ENCODE measurements around the gene HDAC9.

DNA sequence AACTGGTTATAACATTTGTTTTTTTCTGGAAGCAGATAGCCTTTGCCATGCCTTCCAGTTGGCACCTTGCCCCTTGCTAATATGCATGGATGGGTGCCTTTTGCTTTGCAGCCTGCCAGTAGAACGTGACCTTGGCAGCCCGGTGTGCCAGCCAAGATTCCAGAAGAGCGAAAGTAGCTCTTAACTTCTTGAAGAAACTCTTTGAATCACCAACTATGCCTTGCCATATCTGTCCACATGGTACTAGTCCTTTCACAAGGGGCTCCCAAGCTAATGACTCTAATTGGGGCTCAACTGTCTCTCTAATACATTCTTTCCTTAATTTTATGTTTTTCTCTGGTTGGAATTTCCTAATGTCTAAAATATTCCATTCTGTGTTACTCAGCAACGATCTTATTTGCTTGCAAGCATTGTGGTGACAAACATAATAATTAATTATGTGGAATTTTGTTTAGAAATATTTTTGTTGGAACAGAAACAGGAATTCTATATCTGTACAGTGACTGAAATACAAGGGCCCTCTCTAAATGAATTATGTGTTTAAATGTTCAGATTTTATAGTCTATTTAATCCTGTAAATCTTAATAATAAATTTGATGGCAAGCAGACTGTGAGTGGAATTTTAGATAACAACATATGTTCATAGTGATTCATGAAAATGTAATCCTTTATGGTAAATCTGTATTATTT, 45.8 kb downstream of the HDAC9 start:
- TF ChIP-seq CTCF (conservative IDR thresholded peaks at IDR 0.05) (no peak), ZFX (IDR thresholded peaks at IDR 0.05) (no peak)
